Measurements from ENCODE around the gene DENND6B.
"Not testable (repeated sequence)": the region's sequence is repeated elsewhere in the genome, so short reads cannot be mapped to it uniquely, and the experiment has no call there.

Gene DENND6B

DNA sequence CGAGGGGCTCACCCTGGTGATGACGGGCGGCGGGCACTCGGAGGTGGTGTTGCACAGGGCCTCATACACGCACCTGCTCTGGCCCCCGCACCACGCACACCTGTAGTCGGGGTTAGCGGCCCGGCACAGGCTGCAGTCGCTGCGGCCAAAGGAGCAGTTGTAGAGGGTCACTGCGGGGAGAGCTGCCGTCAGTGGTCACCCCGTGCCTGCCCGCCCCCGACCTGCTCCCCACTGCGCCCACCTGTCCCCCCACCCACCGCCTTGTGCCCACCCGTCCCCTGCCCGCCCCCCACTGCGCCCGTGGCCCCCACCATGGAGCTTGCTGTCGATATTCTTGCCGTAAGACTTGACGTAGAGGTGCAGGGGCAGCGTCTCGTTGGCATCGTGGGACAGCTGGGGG is 43.0 kb downstream of the DENND6B start:
- no peak for ATAC-seq
- Mint-ChIP-seq H3K9me3 (no peaks in the 10 kb centered on the region), H3K4me3 (no peak overlapping the region), H3K27ac (no peak overlapping the region), H3K4me1 (no peaks in the 10 kb centered on the region), H3K36me3 (ENCODE audit: low read depth) (no peaks in the 10 kb centered on the region), H3K27me3 (no peaks in the 10 kb centered on the region)
- no peak for DNase-seq

DNA sequence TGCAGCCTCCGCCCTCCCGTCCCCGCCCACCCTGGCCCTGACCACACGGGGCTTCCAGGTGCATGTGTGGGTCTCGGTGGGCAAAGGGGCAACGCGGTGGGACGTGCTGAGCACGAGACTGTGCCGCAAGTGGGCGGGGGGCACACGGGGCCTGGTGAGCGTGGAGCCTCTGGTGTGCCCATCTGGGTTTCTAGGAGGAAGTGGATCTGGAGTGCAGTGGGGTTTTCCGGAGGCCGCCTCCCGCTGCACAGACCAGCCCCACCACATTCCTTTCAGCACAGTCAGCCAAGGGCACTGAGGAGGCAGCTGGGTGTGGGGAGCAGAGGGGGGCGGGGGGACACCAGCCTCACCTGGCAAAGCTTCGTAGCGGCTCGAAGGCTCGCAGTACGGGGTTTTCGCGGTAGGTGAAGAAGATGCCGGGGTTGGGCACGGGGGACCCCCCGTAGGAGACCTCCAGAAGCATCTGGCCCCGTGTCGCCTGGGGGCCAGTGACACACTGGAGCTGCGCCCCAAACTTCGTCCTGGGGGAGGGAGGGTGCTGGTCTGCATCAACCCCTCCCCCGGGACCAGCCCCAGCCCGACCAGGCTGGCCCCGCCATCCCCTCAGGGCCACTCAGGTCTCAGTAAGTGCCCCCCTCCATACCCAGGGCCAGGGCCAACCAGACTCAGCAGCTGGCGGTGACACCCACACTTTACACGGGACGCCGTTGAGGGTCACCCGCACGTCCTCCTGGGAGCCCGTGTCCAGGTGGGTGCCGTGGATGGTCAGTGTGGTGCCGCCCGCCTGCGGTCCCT is 44.3 kb downstream of the DENND6B start:
- no peak overlapping the region for H3K4me3 Mint-ChIP-seq
- ATAC-seq (no peak), DNase-seq (no peak)
- no peaks in the 10 kb centered on the region for H3K9me3 Mint-ChIP-seq
- no peaks in the 10 kb centered on the region for H3K4me1 Mint-ChIP-seq
- H3K36me3 Mint-ChIP-seq (ENCODE audit: low read depth), result no peaks in the 10 kb centered on the region
- H3K27ac Mint-ChIP-seq, result no peak overlapping the region
- H3K27me3 Mint-ChIP-seq, result no peaks in the 10 kb centered on the region

DNA sequence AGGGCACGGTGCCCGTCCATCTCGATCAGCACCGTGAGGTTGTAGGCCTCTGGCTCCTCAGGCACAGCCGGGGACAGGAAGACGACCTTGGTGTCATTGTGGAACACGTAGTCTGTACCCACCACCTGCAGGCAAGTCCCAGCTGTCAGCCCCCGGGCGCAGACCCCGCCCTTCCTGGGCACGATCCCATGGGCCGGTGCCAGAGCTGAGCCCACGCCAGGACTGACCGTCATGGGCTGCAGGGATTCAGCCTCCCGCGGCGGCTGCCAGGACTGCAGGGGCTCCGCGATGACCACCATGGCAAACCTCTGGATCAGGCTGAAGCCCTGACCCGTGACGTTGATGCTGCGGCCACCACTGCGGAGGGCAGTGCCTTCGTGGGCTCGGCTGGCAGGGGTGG is 44.9 kb downstream of the DENND6B start:
- ATAC-seq, result no peak
- no peak for DNase-seq
- Mint-ChIP-seq H3K27me3 (no peaks in the 10 kb centered on the region), H3K4me3 (no peak overlapping the region), H3K9me3 (no peaks in the 10 kb centered on the region), H3K36me3 (ENCODE audit: low read depth) (no peaks in the 10 kb centered on the region), H3K27ac (no peak overlapping the region), H3K4me1 (no peaks in the 10 kb centered on the region)

DNA sequence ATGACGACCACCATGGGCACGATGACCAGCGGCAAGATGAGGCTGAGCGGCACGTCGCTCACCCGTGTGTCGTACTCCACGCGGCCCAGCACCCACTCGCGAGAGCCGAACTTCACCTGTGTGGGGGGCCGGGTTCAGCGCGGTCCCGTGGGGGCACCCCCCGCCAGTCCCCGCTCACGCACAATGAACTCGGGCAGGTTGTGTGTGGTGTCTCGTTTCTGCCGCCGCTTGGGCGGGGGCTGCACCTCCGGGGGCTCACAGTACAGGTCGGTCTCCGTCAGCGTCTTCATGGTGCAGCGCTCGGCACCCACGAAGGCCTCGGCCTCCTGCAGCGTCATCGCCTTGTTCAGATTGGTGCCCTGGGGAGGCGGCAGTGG is 45.4 kb downstream of the DENND6B start:
- Mint-ChIP-seq H3K27me3 (no peaks in the 10 kb centered on the region), H3K9me3 (no peaks in the 10 kb centered on the region), H3K4me3 (no peak overlapping the region), H3K27ac (no peak overlapping the region), H3K4me1 (no peaks in the 10 kb centered on the region), H3K36me3 (ENCODE audit: low read depth) (no peaks in the 10 kb centered on the region)
- DNase-seq, result no peak
- ATAC-seq, result no peak

DNA sequence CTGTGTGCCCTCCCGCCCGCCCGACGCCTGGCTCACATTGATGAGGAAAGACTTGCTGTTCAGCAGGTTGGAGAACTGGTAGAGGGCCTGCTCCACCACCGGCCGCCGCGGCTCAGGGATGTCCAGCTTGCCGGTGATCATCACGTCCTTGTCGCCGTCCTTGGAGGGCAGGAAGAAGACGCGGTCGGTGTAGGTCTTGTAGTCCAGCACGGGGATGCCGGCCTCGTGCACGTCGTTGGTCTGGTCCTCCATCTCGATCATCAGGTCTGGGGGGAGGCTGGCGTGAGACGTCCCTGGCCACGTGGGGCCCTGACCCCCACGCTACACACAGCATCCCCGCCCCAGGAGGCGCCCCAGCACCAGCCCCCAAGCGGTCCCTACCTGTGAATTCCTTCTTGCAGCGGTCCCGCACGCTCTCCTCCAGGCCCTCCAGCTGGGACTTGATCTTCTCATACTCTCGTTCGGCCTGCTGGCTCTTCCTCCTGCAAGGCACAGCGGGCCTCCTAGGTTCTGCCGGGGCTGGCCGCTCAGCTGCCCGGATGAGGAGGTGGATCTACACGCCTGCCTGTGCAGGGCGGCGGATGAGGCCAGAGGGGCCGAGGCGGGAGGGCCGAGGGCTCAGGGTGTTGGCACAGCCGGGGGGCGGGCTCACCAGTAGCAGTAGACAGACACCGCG is 46.0 kb downstream of the DENND6B start:
- Mint-ChIP-seq H3K4me1 (no peaks in the 10 kb centered on the region), H3K36me3 (ENCODE audit: low read depth) (no peaks in the 10 kb centered on the region), H3K27me3 (no peaks in the 10 kb centered on the region), H3K27ac (no peak overlapping the region), H3K4me3 (no peak overlapping the region), H3K9me3 (no peaks in the 10 kb centered on the region)
- no peak for ATAC-seq
- no peak for DNase-seq

DNA sequence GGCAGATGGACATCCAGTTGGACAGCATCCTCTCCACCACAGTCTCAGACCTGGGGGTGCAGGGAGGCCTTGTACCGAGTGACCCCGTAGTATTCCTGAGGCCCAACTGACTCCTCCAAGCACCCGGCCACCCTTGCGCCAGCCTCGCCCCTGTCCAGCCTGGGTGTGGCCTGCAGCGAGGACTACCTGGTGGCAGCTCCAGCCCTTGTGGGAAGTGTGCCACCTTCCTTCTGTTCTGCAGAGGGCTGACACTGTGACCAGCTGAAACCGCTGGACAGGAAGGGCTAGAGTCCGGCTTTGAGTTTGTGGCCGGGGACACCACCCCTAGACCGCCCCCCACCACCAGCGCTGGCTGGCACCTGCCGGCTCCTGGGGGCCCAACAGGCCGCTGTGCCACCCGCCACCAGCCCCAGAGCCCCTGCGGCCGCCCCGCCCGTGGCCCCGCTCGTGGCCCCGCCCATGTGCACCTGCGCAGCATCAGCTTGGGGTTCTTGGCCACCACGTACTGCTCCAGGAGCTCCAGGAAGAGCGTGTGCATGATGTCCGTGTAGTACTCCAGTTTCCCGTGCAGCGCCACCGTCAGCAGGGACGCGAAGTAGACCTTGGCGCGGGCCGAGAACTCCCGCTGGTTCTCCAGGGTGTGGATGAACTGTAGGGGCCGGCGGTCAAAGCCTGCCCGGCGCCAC is 46.6 kb downstream of the DENND6B start:
- no peaks in the 10 kb centered on the region for H3K9me3 Mint-ChIP-seq
- H3K27ac Mint-ChIP-seq, result no peak overlapping the region
- H3K36me3 Mint-ChIP-seq (ENCODE audit: low read depth), result no peaks in the 10 kb centered on the region
- no peak overlapping the region for H3K4me3 Mint-ChIP-seq
- H3K4me1 Mint-ChIP-seq, result no peaks in the 10 kb centered on the region
- DNase-seq (no peak), ATAC-seq (no peak)
- H3K27me3 Mint-ChIP-seq, result no peaks in the 10 kb centered on the region

- Mint-ChIP-seq H3K4me3 (no peak overlapping the region), H3K4me1 (no peaks in the 10 kb centered on the region), H3K36me3 (ENCODE audit: low read depth) (no peaks in the 10 kb centered on the region), H3K9me3 (no peaks in the 10 kb centered on the region), H3K27me3 (no peaks in the 10 kb centered on the region), H3K27ac (no peak overlapping the region)
- DNase-seq (no peak), ATAC-seq (no peak)
These were observed 47.7 kb downstream of the DENND6B start for GRCh38 chr22:50278956-50279619.

- H3K4me3 Mint-ChIP-seq, result no peak overlapping the region
- no peak for DNase-seq
- no peak for ATAC-seq
- no peaks in the 10 kb centered on the region for H3K27me3 Mint-ChIP-seq
- H3K9me3 Mint-ChIP-seq, result no peaks in the 10 kb centered on the region
- no peaks in the 10 kb centered on the region for H3K4me1 Mint-ChIP-seq
- H3K36me3 Mint-ChIP-seq (ENCODE audit: low read depth), result no peaks in the 10 kb centered on the region
- H3K27ac Mint-ChIP-seq, result no peak overlapping the region
These were observed 48.4 kb downstream of the DENND6B start for GRCh38 chr22:50278461-50278860.

GRCh38 chr22:50277761-50278160 is 49.1 kb downstream of the DENND6B start:
- Mint-ChIP-seq H3K27me3 (no peaks in the 10 kb centered on the region), H3K4me3 (no peak overlapping the region), H3K9me3 (no peaks in the 10 kb centered on the region), H3K4me1 (no peaks in the 10 kb centered on the region), H3K36me3 (ENCODE audit: low read depth) (no peaks in the 10 kb centered on the region), H3K27ac (no peak overlapping the region)
- ATAC-seq, result no peak
- no peak for DNase-seq

GRCh38 chr22:50276143-50276542 is 50.7 kb downstream of the DENND6B start:
- H3K27ac Mint-ChIP-seq, result no peak overlapping the region
- DNase-seq, result peak; percentile 63
- H3K4me3 Mint-ChIP-seq, result no peak overlapping the region
- H3K36me3 Mint-ChIP-seq (ENCODE audit: low read depth), result no peaks in the 10 kb centered on the region
- H3K4me1 Mint-ChIP-seq, result peaks cover 1% of the 10 kb centered on the region
- H3K9me3 Mint-ChIP-seq, result no peaks in the 10 kb centered on the region
- H3K27me3 Mint-ChIP-seq, result peaks cover 3% of the 10 kb centered on the region
- ATAC-seq, result peak; percentile 68

- H3K4me1 Mint-ChIP-seq, result peaks cover 6% of the 10 kb centered on the region
- H3K36me3 Mint-ChIP-seq (ENCODE audit: low read depth), result no peaks in the 10 kb centered on the region
- H3K4me3 Mint-ChIP-seq, result no peak overlapping the region
- DNase-seq (no peak), ATAC-seq (no peak)
- no peaks in the 10 kb centered on the region for H3K9me3 Mint-ChIP-seq
- H3K27ac Mint-ChIP-seq, result no peak overlapping the region
- peaks cover 5% of the 10 kb centered on the region for H3K27me3 Mint-ChIP-seq
These were observed 51.4 kb downstream of the DENND6B start for GRCh38 chr22:50275181-50276055.

- Mint-ChIP-seq H3K4me3 (no peak overlapping the region), H3K27ac (no peak overlapping the region), H3K9me3 (no peaks in the 10 kb centered on the region), H3K4me1 (peaks cover 6% of the 10 kb centered on the region), H3K36me3 (ENCODE audit: low read depth) (no peaks in the 10 kb centered on the region), H3K27me3 (peaks cover 5% of the 10 kb centered on the region)
- DNase-seq, result no peak
- no peak for ATAC-seq
These were observed 52.0 kb downstream of the DENND6B start for GRCh38 chr22:50274771-50275170.

- H3K4me3 Mint-ChIP-seq, result no peak overlapping the region
- no peak overlapping the region for H3K27ac Mint-ChIP-seq
- no peaks in the 10 kb centered on the region for H3K9me3 Mint-ChIP-seq
- DNase-seq (peak; percentile 45), ATAC-seq (no peak)
- peaks cover 5% of the 10 kb centered on the region for H3K27me3 Mint-ChIP-seq
- no peaks in the 10 kb centered on the region for H3K36me3 Mint-ChIP-seq (ENCODE audit: low read depth)
- H3K4me1 Mint-ChIP-seq, result peaks cover 6% of the 10 kb centered on the region
These were observed 52.5 kb downstream of the DENND6B start for GRCh38 chr22:50274311-50274710.

- H3K9me3 Mint-ChIP-seq; H3K4me1 Mint-ChIP-seq; H3K4me3 Mint-ChIP-seq; H3K36me3 Mint-ChIP-seq (ENCODE audit: low read depth); H3K27ac Mint-ChIP-seq; DNase-seq; H3K27me3 Mint-ChIP-seq; ATAC-seq: not testable (repeated sequence)
These were observed 53.0 kb downstream of the DENND6B start for GRCh38 chr22:50273781-50274180.
